Activated CD8-positive, alpha-beta memory T cell treated with anti-CD3 and anti-CD28 coated beads for 36 hours (primary cell): ENCODE measurements around the gene MRPL55. TPM values are rescaled to one million over a fixed set of nuclear protein-coding genes. Genes with fewer than 3 reads are reported as not detected.

ENCODE experiments used
- CTCF ChIA-PET: fragments of 350-600 bp; sonication (Branson Sonifier 250); formaldehyde crosslinking; loops from one replicate; lab custom pipeline; 2021; ENCODE audit warnings: antibody characterized with exemption; lab: Charles Lee
- POLR2A ChIA-PET: fragments of 350-600 bp; sonication (Branson Sonifier 250); formaldehyde crosslinking; loops from one replicate; lab custom pipeline; 2021; ENCODE audit warnings: antibody characterized with exemption; lab: Charles Lee
- total RNA-seq, 2 experiments: library from RNA; stranded (reverse); gene quantifications; one replicate each; pipeline ENCODE4 v1.2.3, GENCODE V29; 2021

Gene MRPL55
- total RNA-seq, 2 experiments from 2014 or later = 69.7 to 75.8 TPM

DNA sequence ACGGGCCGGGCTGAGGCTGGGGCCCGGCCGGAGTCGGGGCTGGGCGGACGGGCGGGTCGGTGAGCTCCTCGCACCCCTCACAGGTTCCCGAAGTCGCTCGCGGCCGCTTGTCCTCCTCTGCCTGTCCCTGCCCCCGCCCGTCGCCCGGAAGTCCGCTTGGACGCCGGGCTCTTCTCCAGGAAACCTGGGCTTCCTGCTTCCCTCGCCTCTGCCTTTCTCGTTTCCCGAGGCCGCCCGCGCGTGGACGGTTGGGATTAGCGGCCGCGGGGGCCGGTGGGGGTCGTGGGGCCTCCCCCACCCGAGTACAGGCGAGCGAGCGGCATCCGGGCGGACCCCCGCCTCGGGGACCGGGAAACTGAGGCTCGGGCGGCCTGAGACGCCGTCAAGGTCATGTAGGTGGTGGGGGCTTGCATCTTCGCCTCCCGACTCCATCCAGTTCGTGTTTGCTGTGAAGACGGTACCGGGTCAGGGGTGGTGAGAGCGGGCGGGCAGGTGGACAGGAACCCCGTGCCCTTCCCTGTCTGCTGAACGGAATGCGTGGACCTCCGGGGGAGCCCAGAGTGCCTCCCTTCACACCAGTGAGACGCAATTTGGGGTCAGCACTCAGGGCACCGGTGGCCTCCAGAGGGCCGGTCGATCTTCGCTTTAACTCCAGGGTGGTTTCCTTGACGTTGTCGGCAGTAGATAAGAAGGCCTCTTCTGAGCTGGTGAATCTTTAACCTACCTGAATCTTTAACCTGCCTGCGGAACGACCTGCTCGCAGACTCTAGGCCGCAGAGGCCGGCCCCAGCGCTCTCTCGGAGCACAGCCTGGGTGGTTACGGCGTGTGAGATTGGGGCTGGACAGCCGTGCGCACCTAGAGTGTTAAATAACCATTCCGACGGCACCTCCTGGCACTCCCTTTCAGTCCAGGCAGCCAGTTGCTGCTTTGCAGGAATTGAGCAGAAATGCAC lies 25.9 kb downstream of the MRPL55 start:
- POLR2A ChIA-PET = interaction anchor here (1.0 to 1.4 kb wide), 5 partner anchors 21 to 294 kb away, joined by 3 to 5 read pairs (median 3); partner anchors contain the start of gene MRPL55

DNA sequence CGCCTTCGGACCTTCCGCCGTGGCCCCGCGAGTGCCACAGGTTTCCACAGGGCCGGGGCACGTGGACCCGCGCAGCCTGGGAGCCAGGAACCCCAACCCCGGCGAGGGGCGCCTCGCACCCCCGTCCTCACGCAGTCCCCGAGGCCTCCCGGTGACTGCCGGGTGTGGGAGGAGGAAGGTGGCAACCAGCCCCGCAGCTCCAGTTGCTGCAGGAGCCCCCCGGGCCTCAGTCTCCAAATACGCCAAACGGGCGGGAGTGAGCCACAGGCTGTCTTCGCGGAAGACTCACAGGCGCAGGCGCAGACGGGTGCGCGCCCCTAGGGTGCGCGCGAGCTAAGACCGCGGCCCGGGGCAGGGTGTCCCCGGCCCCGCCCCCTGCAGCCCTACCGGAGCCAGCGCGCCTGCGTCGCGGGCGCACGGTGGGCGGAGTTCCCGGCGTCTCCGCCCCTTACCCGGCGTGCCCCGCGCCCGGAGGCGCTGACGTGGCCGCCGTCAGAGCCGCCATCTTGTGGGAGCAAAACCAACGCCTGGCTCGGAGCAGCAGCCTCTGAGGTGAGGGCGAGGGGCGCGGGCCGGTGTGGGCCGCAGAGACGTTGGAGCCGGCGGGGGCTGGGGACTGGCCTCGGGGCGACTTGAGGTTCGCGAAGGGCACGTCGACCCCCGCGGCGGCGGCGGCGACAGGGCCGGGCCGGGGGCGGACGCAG lies 26.7 kb downstream of the MRPL55 start, which contains the start of gene ARF1:
ARF1 (plus strand) TSS at position 495 of the 704 bp plus-strand sequence. CDS start 14,407 bp downstream, outside the sequence.
- ChIA-PET CTCF (interaction anchor here (0.7 to 1.2 kb wide), 2 partner anchors 21 to 83 kb away, joined by 3 to 5 read pairs; no protein-coding TSS in a partner anchor), POLR2A (interaction anchor here (0.5 to 1.4 kb wide), 10 partner anchors 10 to 294 kb away, joined by 3 to 5 read pairs (median 3); partner anchors contain the start of gene MRPL55)

More for the DNA sequence above, 25.9 kb downstream of the MRPL55 start:
- CTCF ChIA-PET = interaction anchor here (1.2 to 1.4 kb wide), 2 partner anchors 24 to 84 kb away, joined by 3 to 5 read pairs; no protein-coding TSS in a partner anchor

DNA sequence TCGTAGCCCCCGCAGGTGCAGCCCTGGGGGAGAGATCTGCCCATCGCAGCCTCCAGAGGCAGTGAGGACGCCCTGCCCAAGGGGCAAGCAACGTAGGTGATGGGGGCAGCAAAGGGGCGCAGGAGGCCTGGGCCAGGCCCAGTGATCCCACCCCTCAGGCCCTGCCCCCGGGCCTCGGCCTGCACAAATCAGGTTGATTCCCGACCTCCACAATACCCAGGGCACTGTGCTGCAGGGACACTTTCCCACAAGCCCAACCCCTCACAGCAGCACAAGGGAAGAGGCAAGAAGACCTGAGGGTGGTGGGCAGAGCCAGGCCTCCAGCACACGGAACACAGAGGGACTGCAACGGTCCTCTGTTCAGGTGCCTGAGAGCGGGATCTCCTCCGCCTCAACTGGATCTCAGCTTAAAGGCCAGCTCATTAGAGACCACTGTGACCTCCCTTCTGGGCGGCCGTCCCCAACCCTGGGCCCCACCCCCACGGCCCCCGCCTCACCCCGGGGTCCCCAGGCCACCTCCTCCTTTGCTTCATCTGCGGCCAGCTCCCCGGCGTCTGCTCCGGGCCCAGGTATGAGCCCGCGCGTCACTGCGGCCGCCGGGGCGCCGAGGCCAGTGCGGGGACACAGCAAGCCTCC lies 27.4 kb downstream of the MRPL55 start:
- ChIA-PET CTCF (interaction anchor here (0.7 to 1.2 kb wide), 2 partner anchors 22 to 82 kb away, joined by 3 to 5 read pairs; no protein-coding TSS in a partner anchor), POLR2A (interaction anchor here (0.5 to 1.4 kb wide), 10 partner anchors 10 to 293 kb away, joined by 3 to 5 read pairs (median 3); partner anchors contain the start of gene MRPL55)

DNA sequence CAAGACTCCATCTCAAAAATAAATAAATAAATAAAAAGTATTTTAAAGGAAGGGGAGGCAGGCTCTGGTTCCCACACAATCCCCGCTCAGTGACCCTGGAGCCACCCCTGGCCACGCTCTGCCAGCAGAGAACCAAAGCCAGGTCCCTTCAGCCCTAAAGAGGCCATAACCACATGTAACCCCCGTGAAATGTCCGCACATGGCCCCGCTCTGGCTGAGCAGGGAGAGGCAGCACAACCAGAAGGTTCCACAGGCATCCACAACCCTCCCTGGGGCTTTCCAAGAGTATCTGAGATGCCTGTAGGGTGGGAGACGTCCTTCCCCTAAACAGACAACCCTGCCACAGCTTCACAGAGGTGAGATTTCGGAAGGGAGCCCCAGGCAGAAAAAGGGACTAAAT lies 28.0 kb downstream of the MRPL55 start:
- ChIA-PET CTCF (interaction anchor here (1.5 kb wide), 1 partner anchor 41 kb away, joined by 3 read pairs; no protein-coding TSS in a partner anchor), POLR2A (interaction anchor here (1.2 kb wide), 1 partner anchor 21 kb away, joined by 3 read pairs; no protein-coding TSS in a partner anchor)

DNA sequence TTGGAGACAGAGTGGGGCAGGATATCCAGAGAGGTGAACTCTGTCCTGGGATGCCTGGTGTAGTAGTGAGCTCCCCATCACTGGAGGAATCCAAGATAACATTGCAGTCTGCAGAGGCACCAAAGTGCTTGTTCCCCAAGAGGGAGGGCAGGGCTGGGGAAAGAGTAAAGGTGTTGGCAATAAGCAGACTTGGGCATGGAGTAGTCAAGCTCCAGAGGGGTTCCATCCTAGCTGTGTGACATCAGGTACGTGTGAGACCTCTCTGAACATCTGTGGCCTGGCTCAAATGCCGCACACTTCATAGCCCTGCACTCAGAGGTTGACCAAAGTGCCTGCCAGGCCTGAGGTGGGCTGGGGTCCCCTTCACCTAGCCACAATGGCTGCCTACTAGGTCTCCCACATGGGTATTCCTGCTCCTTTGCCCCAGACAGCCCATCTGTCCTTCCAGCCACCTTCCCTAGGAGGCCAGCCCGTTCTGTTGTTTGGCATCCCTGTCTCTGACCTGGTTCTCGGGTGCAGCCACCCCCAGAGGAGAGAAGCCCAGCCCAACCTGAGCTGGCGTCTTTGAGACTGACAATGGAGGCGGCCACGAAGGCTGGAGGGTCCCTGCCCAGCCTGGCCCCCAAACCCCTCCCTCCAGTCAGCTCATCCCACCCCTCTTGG lies 29.4 kb downstream of the MRPL55 start:
- ChIA-PET POLR2A (no interaction called here), CTCF (interaction anchor here (1.5 kb wide), 1 partner anchor 39 kb away, joined by 3 read pairs; no protein-coding TSS in a partner anchor)

DNA sequence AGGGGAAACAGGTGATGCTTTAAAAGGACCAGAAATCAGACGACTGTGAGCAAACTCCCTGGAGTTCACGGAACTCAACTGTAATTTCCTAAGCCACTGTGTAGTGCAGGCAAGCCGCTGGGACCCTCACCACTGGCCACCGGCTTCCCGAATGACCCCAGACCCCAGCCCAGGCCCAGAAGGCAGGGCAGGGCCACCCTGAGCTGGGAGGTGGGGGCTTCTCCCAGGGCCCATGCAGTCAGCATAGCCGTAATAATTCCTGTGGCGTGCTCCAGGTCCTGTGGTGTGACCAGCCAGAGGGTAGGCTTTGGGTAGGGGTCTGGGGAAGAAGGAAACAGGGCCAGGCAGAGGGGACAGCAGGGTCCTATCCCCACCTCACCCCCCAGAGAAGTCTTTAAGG lies 30.1 kb downstream of the MRPL55 start:
- ChIA-PET POLR2A (no interaction called here), CTCF (no interaction called here)

DNA sequence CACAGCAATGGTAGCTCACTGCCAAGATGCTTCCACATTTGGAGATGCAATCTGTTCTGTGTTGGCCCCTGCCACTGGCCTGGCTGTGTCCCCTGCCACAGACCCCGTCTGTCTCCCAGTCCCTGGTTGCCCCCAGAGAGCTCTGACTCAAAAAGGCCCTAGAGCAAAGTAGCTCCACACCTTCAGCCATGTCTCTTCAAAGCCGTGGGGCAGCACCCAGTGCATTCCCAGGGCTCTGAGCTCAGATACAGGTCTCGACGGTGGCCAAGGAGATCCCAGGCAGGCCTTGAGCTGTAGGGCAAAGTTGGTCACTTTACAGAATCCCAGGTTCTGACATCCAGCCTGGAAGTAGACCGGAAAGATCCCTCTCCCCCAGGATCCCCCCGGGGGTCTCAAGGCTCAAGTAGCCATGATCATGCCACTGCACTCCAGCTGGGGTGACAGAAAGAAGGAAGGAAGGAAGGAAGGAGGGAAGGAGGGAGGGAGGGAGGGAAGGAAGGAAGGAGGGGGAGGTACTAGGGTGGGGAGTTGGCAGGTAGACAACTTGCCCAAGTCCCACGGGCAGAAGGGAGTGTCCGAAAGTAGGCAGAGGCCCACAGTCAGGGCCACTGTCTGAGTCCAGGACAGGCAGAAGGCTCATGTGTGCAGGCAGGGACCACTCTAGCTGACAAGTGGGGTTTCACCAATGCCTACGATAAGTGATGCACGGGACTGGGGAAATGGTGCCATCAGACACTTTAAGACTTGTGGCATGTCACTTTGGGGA lies 31.4 kb downstream of the MRPL55 start:
- ChIA-PET POLR2A (no interaction called here), CTCF (no interaction called here)

DNA sequence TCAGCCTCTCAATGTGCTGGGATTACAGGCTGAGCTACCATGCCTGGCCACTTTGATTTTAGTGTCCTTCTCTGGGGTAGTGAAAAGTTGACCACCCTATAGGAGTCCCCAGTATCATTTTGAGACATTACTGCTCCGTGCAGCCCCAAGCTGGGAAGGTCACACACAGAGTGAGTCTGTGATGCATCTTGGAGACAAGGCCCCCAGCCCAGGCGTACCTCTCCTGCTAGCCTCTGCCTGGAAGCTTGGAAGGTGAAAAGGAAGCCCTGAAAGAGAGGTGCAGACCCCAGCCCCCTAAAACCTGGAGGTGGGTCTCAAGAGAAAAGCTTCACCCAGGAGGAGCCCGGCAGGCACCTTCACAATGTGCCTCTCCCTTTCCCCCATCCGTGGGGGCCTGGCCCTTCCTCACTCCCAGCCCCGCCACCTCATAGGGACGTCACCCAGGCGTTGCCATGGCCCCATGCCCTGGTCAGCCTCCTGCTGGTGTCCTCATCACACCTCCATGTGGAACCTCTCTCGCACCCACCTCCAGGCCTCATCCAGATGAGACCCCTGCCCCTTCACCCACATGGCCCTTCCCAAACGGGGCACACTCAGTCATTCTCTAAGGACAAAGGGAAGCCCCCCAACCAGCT lies 32.2 kb downstream of the MRPL55 start:
- ChIA-PET CTCF (interaction anchor here (0.9 kb wide), 1 partner anchor 77 kb away, joined by 3 read pairs; no protein-coding TSS in a partner anchor), POLR2A (no interaction called here)

DNA sequence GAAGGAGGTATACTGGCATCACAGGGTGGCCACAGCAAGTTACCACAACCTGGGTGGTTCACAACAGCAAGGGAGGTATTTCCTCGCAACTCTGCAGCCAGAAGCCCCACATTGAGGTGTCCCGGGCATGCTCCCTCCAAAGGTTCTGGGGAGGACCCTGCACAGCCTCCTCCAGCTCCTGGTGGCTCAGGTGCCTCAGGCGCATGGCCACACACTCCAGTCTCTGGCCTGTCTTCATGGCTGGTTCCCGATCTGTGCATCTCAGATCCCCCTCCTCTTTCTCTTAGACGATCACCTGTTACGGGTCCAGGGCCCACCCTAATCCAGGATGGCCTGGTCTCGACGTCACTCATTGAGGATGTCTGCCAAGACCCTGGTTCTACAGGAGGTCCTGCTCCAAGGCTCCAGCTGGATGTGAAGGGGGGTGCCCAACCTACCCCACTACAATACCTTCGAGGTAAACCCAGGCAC lies 33.3 kb downstream of the MRPL55 start:
- CTCF ChIA-PET = no interaction called here
- POLR2A ChIA-PET = no interaction called here

DNA sequence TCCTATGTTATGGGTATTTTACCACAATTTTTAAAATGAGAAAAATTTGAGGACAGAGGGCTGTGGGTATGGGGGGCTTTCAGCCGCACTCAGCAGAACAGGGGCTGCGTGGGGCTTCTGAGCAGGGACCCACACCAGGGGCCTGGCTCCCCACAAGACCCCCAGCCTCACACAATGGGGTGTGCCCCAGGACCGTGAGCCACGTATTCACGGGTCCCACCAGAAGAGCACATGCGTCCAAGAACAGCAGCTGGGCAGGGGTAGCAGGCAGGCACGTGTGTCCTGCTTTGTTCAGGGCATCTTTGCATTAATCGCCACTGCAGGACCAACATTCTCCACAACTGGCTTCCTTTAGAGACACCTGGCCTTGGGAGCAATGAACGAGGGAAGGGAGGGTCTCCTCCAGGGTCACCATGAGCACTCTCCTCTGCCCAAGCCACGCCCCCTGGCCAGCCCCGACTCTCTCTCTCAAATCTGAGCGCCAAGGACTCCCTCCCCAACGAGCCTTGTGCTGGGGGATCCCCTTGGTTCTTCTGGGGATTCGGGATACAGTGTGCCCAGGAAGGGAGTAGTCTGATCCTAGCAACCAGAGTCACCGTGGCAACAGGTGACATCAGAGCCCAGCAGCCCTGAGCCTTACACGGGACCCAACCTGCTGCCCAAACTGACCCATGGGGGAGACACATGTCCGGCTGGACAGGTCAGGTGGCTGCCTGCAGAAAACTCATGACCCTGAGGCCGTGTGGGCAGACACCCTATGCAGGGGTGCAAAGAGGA lies 34.0 kb downstream of the MRPL55 start:
- CTCF ChIA-PET = no interaction called here
- POLR2A ChIA-PET = no interaction called here

DNA sequence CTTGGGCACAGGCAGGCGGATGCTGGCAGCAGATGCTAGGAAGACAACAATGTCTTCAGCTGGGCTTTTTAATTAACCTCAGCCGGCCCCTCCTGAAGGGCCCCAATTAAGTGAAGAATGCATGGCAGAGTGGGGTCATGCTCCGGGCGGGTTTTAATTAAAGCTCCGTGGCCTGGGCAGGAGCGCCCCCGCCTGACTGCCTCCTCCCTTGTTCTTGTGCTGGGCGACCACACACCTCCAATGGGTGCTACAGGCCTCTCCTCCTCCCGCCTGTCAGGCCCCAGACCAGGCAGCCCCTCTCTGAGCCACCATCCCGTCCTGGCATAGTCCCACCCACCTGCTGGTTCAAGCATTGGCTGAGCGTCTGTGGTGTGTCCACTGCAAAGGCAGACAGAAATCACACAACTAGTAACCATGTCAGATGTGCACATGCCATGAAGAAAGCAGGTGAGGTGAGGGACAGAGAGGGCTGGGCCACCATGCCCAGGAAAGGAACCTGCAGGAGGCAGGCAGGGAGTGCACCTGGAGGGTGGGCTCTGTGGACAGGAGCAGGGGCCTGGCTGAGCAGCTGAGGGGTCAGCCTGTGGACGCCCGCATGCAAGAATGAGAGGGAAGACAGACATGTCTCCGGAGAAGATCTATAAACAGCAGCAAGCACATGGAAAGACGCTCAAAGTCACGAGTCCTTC lies 35.1 kb downstream of the MRPL55 start:
- ChIA-PET CTCF (interaction anchor here (1.0 kb wide), 1 partner anchor 75 kb away, joined by 5 read pairs; no protein-coding TSS in a partner anchor), POLR2A (no interaction called here)

DNA sequence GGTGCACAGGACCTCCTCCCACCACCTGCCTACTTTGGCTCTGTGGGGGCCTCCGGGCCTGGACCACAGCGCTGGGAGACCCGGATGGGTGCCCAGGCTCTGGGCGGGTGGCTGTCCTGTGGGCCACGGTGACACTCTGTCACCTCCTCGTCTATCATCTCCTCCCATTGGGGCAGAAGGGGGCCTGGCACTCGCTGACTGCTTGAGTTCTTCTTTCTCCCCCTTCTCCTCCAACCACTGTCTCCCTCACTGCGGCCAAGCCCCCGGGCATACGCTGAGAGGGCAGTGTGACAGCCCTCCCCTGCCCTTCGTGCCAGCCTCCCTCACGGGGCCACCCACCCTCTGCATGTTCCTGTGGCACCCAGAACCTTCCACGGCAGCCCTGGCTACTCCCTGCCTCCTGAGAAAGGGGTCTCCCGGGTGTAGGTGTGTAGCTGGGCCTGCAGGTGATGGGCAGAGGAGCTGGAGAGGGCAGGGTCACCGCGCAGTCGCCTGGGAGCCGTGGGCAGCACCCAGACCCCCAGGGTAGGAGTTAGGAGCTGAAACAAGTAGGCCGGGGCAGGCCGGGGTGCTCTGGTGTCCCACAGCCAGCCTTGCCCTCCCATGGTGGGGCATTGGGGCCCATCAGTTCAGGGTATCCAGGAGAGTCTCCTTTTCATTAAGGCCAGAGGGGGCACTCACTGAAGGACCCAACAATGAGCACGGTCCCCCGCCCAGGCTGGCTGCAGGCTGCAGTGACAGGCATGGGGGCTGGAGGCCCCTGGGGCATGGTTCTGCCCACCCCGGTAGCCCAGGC lies 35.8 kb downstream of the MRPL55 start:
- ChIA-PET CTCF (interaction anchor here (1.0 kb wide), 1 partner anchor 74 kb away, joined by 5 read pairs; no protein-coding TSS in a partner anchor), POLR2A (no interaction called here)

DNA sequence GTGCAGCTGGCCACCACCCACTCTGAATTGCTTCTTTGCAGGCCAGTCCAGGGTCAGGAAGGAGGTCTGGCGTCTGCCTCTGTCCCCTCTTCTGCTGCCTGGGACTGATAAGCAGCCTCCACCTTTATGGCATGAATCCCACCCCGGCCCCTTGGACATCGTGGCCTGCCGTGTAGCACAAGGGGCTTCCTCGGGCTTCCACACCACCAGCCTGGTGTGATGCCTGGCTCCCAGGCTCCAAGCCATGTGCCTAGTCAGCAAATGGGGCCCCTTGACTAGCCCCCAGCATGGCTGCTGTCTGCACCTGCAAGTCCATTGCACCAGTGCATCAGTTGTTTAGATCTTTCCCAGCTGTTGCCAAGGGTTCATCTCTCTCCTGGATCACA lies 36.4 kb downstream of the MRPL55 start:
- ChIA-PET CTCF (no interaction called here), POLR2A (no interaction called here)

DNA sequence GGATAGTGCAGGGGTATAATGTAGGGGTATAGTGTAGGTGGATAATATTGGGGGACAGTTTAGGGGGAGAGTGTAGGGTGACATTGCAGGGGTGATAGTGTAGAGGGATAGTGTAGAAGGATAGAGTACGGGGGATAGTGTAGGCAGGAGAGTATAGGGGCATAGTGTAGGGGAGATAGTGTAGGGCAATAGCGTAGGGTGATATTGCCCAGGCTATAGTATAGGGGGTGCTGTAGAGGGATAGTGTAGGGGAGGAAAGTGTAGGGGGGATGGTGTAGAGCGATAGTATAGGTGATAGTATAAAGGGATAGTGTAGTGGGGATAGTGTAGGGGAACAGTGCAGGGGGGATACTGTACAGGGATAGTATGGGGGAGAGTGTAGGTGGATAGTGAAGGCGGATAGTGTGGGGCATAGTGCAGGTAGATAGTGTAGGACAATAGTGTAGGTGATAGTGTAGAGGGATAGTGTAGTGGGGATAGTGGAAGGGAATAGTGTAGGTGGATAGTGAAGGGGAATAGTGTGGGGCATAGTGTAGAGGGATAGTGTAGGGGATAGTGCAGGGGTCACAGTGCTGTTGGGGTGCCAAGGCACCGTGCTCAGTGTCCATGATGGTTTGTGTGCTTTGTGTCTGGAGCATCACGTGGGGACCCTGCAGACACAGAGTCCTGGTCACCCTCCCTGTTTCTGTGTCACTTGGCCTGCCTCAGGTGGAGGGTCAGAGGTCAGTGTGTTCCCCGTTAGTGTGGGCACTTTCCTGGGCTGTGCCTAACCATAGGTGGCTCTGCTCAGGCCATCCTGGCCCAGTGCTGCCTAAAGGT lies 37.1 kb downstream of the MRPL55 start:
- ChIA-PET CTCF (no interaction called here), POLR2A (no interaction called here)
